Panc1 (cell line): ENCODE results near the gene RMND1. TPM values are rescaled to one million over a fixed set of nuclear protein-coding genes. Genes with fewer than 3 reads are reported as not detected.

Experiments used
- ATAC-seq: fragments of 200-7000 bp; cut with Tn5 transposase; 2 replicates; pipeline ENCODE4 v1.9.1; 2020; ENCODE audit warnings: mild to moderate bottlenecking, moderate library complexity
- BruUV-seq: library from RNA; stranded (reverse); fragments of 400-500 nt; replicated peaks from 2 replicates; lab custom pipeline; 2021; lab: Mats Ljungman, UMichigan
- CTCF ChIA-PET: fragments of 300-600 bp; sonication (Branson Sonifier 250); formaldehyde crosslinking; loops from one replicate; lab custom pipeline; 2022; ENCODE audit warnings: antibody characterized with exemption; lab: Charles Lee
- POLR2A ChIA-PET: fragments of 300-600 bp; sonication (Branson Sonifier 250); formaldehyde crosslinking; loops from one replicate; lab custom pipeline; 2022; ENCODE audit warnings: antibody characterized with exemption; lab: Charles Lee
- DNase-seq: peaks from one replicate; pipeline ENCODE4 v3.0.0-alpha.2; 2010; ENCODE audit warnings: low read depth, low spot score
- H3K27ac ChIP-seq: 2 replicates; pipeline ENCODE4 v1.5.1; 2011; ENCODE audit warnings: mild to moderate bottlenecking, low read length, inconsistent platforms
- H3K27me3 ChIP-seq: fragments of 200-500 bp; sonication (Bioruptor generic); 2 replicates; pipeline ENCODE4 v1.6.0; 2014; ENCODE audit warnings: low read length, inconsistent platforms; ENCODE audit not compliant: control insufficient read depth, insufficient read depth
- H3K36me3 ChIP-seq: fragments of 200-500 bp; sonication (Bioruptor generic); 2 replicates; pipeline ENCODE4 v1.5.1; 2014; ENCODE audit warnings: inconsistent platforms, mild to moderate bottlenecking, low read length, moderate library complexity; ENCODE audit not compliant: control insufficient read depth, insufficient read depth
- H3K4me1 ChIP-seq: 2 replicates; pipeline ENCODE4 v1.5.1; 2011; ENCODE audit warnings: inconsistent platforms, mild to moderate bottlenecking, low read length, moderate library complexity; ENCODE audit not compliant: control insufficient read depth, insufficient read depth
- H3K4me3 ChIP-seq, 2 experiments: 2 replicates each; pipeline ENCODE4 v1.5.1; 2011 to 2012; ENCODE audit warnings: low read depth in 2 of 2, low read length in 2 of 2, mild to moderate bottlenecking in 2 of 2, inconsistent platforms in 1 of 2, moderate library complexity in 1 of 2
- H3K9me3 ChIP-seq: fragments of 200-500 bp; sonication (Bioruptor generic); 2 replicates; pipeline ENCODE4 v1.5.1; 2014; ENCODE audit warnings: low read depth, mild to moderate bottlenecking, inconsistent platforms, low read length, moderate library complexity; ENCODE audit not compliant: control insufficient read depth, insufficient read depth
- POLR2AphosphoS5 ChIP-seq: IDR thresholded peaks from 2 replicates; pipeline ENCODE4 v1.6.1; 2012; ENCODE audit warnings: mild to moderate bottlenecking, low read depth, low read length, moderate library complexity
- REST ChIP-seq, 2 experiments: IDR thresholded peaks; 2 replicates each; pipeline ENCODE4 v1.6.1; 2011 to 2012; ENCODE audit warnings: low read depth in 2 of 2, control low read depth in 1 of 2, low read length in 1 of 2, mild to moderate bottlenecking in 1 of 2, moderate library complexity in 1 of 2; ENCODE audit not compliant: insufficient read depth in 1 of 2
- SIN3A ChIP-seq: IDR thresholded peaks from 2 replicates; pipeline ENCODE4 v1.6.1; 2012; ENCODE audit warnings: low read depth, mild to moderate bottlenecking, low read length, moderate library complexity, borderline replicate concordance; ENCODE audit not compliant: insufficient read depth
- TCF7L2 ChIP-seq: IDR thresholded peaks from 2 replicates; pipeline ENCODE4 v1.6.1; 2011; ENCODE audit warnings: mild to moderate bottlenecking, low read depth, low read length, inconsistent platforms
- in situ Hi-C: cut with HindIII; loops from 2 replicates; pipeline ENCODE4 v1.10.0; 2016; ENCODE audit warnings: low sequenced_read_pairs, low pct_unique_long_range_greater_than_20kb
- intact Hi-C: fragments of 100-400 bp; cut with micrococcal nuclease; formaldehyde crosslinking; loops from one replicate; pipeline ENCODE4 v1.10.0; 2022; ENCODE audit not compliant: unreplicated experiment
- total RNA-seq: library from RNA; stranded (reverse); gene quantifications from one replicate; pipeline ENCODE4 v1.2.1, GENCODE V29; 2021; ENCODE audit not compliant: unreplicated experiment
- TF ChIP-seq, protein P1 (sequence below): fragments of 450-650 bp; IDR thresholded peaks from 2 replicates; pipeline ENCODE4 v1.5.1; 2017; ENCODE audit warnings: mild to moderate bottlenecking

Gene RMND1
- total RNA-seq, 1 experiment from 2014 or later: 16.1 TPM

DNA sequence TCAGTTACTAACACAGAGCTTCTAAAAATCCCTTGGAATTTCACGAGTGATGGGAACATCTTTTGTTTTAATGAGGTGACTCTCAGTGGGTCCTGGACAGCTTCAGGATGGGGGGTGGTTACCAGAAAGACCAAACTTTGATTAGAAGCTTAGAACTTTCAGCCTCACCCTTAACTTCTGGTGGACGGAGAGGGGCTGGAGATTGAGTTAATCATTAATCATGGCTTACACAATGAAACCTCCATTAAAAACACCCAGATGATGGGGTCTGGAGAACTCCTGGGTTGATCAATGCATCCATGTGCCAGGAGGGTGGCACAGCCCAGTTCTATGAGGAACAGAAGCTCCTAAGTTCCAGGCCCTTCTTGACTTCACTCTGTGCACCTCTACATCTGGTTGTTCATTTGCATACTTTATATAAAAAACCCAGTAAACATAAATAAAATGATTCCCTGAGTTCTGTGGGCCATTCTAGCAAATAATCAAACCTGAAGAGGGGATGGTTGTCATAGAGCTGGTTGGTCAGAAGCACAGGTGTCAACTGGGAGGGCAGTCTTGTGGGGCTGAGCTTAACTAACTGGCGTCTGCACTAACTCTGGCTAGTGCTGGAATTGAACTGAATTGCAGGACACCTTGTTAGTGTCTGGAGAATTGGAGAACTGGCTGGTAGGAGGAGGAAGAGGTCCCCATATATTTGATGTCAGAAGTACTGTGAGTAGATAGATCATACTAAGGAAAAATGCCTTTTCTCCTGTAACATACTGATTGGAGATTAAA is 10.3 kb downstream of the RMND1 start:
- H3K4me1 ChIP-seq: peaks cover 5% of the 10 kb centered on the region
- peaks cover 7% of the 10 kb centered on the region; the same call in 1 of the 2 replicates for H3K36me3 ChIP-seq
- no peak overlapping the region for H3K27ac ChIP-seq
- in situ Hi-C loops (no loop called here), intact Hi-C loops (no loop called here)
- TF ChIP-seq POLR2AphosphoS5 (no peak), TCF7L2 (no peak), REST (IDR thresholded peaks at IDR 0.05; ENCODE audit: insufficient read depth in 1 of 2, low read depth in 2 of 2, low read length in 1 of 2) (no peak), SIN3A (no peak)
- TF ChIP-seq, protein P1, sequence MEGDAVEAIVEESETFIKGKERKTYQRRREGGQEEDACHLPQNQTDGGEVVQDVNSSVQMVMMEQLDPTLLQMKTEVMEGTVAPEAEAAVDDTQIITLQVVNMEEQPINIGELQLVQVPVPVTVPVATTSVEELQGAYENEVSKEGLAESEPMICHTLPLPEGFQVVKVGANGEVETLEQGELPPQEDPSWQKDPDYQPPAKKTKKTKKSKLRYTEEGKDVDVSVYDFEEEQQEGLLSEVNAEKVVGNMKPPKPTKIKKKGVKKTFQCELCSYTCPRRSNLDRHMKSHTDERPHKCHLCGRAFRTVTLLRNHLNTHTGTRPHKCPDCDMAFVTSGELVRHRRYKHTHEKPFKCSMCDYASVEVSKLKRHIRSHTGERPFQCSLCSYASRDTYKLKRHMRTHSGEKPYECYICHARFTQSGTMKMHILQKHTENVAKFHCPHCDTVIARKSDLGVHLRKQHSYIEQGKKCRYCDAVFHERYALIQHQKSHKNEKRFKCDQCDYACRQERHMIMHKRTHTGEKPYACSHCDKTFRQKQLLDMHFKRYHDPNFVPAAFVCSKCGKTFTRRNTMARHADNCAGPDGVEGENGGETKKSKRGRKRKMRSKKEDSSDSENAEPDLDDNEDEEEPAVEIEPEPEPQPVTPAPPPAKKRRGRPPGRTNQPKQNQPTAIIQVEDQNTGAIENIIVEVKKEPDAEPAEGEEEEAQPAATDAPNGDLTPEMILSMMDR: no peak
- no peak overlapping the region for H3K4me3 ChIP-seq
- ChIA-PET POLR2A (no interaction called here), CTCF (no interaction called here)
- DNase-seq: no peak
- H3K27me3 ChIP-seq: no peaks in the 10 kb centered on the region
- H3K9me3 ChIP-seq: no peaks in the 10 kb centered on the region
- no peak for ATAC-seq
- BruUV-seq: no TSS peak

- no peak for ATAC-seq
These were observed 11.0 kb downstream of the RMND1 start for GRCh38 chr6:151440930-151441329.

More at GRCh38 chr6:151440930-151441329, 11.0 kb downstream of the RMND1 start:
- Histone ChIP-seq H3K4me1 (peaks cover 5% of the 10 kb centered on the region), H3K9me3 (no peaks in the 10 kb centered on the region), H3K27ac (no peak overlapping the region), H3K36me3 (peaks cover 7% of the 10 kb centered on the region), H3K4me3 (no peak overlapping the region), H3K27me3 (no peaks in the 10 kb centered on the region)
- in situ Hi-C loops (no loop called here), intact Hi-C loops (no loop called here)
- TF ChIP-seq, protein P1: no peak; the same call in 1 of the 2 replicates
- TF ChIP-seq REST (IDR thresholded peaks at IDR 0.05; ENCODE audit: insufficient read depth in 1 of 2, low read depth in 2 of 2, low read length in 1 of 2): no peak
- TF ChIP-seq POLR2AphosphoS5: no peak
- TF ChIP-seq TCF7L2: no peak
- TF ChIP-seq SIN3A: no peak
- ChIA-PET POLR2A (no interaction called here), CTCF (no interaction called here)
- no peak for DNase-seq
- BruUV-seq: no TSS peak
